ENCODE data around the gene PLXDC2.

DNA sequence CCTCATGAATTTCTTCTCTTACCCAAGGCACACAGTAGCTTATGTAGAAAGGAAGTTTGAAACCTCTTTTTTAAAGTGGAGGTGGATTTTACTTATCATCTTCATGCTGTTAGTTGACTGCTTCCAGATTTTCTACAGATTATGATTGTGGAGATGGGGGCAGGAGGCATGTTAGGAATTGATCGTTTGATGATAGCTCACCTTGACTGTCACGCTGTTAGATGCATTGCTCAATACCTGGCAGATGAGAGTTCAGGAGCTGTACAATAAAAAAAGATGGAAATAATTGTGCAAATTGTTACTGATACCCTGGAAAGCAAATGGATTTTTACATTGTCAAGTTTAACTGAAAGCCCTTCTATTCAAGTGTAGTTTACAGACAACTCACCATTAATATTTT lies 340.3 kb downstream of the PLXDC2 start:
- TF ChIP-seq, protein P1, sequence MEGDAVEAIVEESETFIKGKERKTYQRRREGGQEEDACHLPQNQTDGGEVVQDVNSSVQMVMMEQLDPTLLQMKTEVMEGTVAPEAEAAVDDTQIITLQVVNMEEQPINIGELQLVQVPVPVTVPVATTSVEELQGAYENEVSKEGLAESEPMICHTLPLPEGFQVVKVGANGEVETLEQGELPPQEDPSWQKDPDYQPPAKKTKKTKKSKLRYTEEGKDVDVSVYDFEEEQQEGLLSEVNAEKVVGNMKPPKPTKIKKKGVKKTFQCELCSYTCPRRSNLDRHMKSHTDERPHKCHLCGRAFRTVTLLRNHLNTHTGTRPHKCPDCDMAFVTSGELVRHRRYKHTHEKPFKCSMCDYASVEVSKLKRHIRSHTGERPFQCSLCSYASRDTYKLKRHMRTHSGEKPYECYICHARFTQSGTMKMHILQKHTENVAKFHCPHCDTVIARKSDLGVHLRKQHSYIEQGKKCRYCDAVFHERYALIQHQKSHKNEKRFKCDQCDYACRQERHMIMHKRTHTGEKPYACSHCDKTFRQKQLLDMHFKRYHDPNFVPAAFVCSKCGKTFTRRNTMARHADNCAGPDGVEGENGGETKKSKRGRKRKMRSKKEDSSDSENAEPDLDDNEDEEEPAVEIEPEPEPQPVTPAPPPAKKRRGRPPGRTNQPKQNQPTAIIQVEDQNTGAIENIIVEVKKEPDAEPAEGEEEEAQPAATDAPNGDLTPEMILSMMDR (IDR thresholded peaks at IDR 0.05), result no peak
- no peak for TF ChIP-seq MAX (IDR thresholded peaks at IDR 0.05; ENCODE audit: low read depth)
- TF ChIP-seq, protein P2, sequence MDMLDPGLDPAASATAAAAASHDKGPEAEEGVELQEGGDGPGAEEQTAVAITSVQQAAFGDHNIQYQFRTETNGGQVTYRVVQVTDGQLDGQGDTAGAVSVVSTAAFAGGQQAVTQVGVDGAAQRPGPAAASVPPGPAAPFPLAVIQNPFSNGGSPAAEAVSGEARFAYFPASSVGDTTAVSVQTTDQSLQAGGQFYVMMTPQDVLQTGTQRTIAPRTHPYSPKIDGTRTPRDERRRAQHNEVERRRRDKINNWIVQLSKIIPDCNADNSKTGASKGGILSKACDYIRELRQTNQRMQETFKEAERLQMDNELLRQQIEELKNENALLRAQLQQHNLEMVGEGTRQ (IDR thresholded peaks at IDR 0.05; ENCODE audit: borderline replicate concordance, low read depth, low read length), result no peak
- no peak for TF ChIP-seq YY1 (IDR thresholded peaks at IDR 0.05; ENCODE audit: low read depth)
- no peak for TF ChIP-seq POLR2AphosphoS5 (IDR thresholded peaks at IDR 0.05; ENCODE audit: low read depth, low read length)
- TF ChIP-seq, protein P3, sequence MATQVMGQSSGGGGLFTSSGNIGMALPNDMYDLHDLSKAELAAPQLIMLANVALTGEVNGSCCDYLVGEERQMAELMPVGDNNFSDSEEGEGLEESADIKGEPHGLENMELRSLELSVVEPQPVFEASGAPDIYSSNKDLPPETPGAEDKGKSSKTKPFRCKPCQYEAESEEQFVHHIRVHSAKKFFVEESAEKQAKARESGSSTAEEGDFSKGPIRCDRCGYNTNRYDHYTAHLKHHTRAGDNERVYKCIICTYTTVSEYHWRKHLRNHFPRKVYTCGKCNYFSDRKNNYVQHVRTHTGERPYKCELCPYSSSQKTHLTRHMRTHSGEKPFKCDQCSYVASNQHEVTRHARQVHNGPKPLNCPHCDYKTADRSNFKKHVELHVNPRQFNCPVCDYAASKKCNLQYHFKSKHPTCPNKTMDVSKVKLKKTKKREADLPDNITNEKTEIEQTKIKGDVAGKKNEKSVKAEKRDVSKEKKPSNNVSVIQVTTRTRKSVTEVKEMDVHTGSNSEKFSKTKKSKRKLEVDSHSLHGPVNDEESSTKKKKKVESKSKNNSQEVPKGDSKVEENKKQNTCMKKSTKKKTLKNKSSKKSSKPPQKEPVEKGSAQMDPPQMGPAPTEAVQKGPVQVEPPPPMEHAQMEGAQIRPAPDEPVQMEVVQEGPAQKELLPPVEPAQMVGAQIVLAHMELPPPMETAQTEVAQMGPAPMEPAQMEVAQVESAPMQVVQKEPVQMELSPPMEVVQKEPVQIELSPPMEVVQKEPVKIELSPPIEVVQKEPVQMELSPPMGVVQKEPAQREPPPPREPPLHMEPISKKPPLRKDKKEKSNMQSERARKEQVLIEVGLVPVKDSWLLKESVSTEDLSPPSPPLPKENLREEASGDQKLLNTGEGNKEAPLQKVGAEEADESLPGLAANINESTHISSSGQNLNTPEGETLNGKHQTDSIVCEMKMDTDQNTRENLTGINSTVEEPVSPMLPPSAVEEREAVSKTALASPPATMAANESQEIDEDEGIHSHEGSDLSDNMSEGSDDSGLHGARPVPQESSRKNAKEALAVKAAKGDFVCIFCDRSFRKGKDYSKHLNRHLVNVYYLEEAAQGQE (IDR thresholded peaks at IDR 0.05; ENCODE audit: low read depth, low read length), result no peak
- TF ChIP-seq EP300 (IDR thresholded peaks at IDR 0.05; ENCODE audit: borderline replicate concordance in 1 of 2, low read depth in 1 of 2, low read length in 1 of 2), result no peak
- no peak for TF ChIP-seq PBX3 (IDR thresholded peaks at IDR 0.05)
- no peak for TF ChIP-seq EZH2phosphoT487 (IDR thresholded peaks at IDR 0.05; ENCODE audit: borderline replicate concordance, low read depth)
- TF ChIP-seq TAF1 (IDR thresholded peaks at IDR 0.05; ENCODE audit: borderline replicate concordance, low read depth, low read length), result no peak

Data from SK-N-SH (cell line).